Activated T-cell treated with anti-CD3 and anti-CD28 coated beads for 1 hour (primary cell): ENCODE results near the gene NEGR1.

Experiments
- DNase-seq: peaks from one replicate; pipeline ENCODE4 v3.0.0-alpha.2; 2020; ENCODE audit warnings: low read depth

Gene NEGR1

GRCh38 chr1:71689635-71690034, 592.7 kb downstream of the NEGR1 start:
- DNase-seq, result no peak

- DNase-seq, result no peak
Measured at GRCh38 chr1:71687376-71687775, 595.0 kb downstream of the NEGR1 start.

- no peak for DNase-seq
Measured at GRCh38 chr1:71676979-71677925, 605.1 kb downstream of the NEGR1 start.

GRCh38 chr1:71668065-71668464, 614.3 kb downstream of the NEGR1 start:
- DNase-seq, result no peak

- no peak for DNase-seq
Measured at GRCh38 chr1:71667216-71667615, 615.1 kb downstream of the NEGR1 start.

- no peak for DNase-seq
Measured at GRCh38 chr1:71666609-71667008, 615.7 kb downstream of the NEGR1 start.

GRCh38 chr1:71660411-71660810, 621.9 kb downstream of the NEGR1 start:
- no peak for DNase-seq

GRCh38 chr1:71657891-71658679, 624.3 kb downstream of the NEGR1 start:
- DNase-seq, result no peak

GRCh38 chr1:71656902-71657301, 625.4 kb downstream of the NEGR1 start:
- no peak for DNase-seq

GRCh38 chr1:71655604-71656003, 626.7 kb downstream of the NEGR1 start:
- DNase-seq, result no peak

- no peak for DNase-seq
Measured at GRCh38 chr1:71653952-71654351, 628.4 kb downstream of the NEGR1 start.

- no peak for DNase-seq
Measured at GRCh38 chr1:71651214-71651613, 631.1 kb downstream of the NEGR1 start.

GRCh38 chr1:71650119-71650518, 632.2 kb downstream of the NEGR1 start:
- no peak for DNase-seq

GRCh38 chr1:71649608-71650007, 632.7 kb downstream of the NEGR1 start:
- DNase-seq, result no peak

GRCh38 chr1:71647513-71648300, 634.6 kb downstream of the NEGR1 start:
- no peak for DNase-seq

GRCh38 chr1:71645015-71645414, 637.3 kb downstream of the NEGR1 start:
- DNase-seq, result no peak

- DNase-seq, result no peak
Measured at GRCh38 chr1:71641903-71642302, 640.4 kb downstream of the NEGR1 start.

- DNase-seq, result no peak
Measured at GRCh38 chr1:71640998-71641397, 641.3 kb downstream of the NEGR1 start.

GRCh38 chr1:71640116-71640515, 642.2 kb downstream of the NEGR1 start:
- no peak for DNase-seq

- no peak for DNase-seq
Measured at GRCh38 chr1:71638081-71638766, 644.1 kb downstream of the NEGR1 start.

GRCh38 chr1:71635568-71635967, 646.8 kb downstream of the NEGR1 start:
- no peak for DNase-seq

GRCh38 chr1:71634159-71634558, 648.2 kb downstream of the NEGR1 start:
- no peak for DNase-seq
